ENCODE results near the gene FRS3. TPM values are rescaled to one million over a fixed set of nuclear protein-coding genes. Genes with fewer than 3 reads are reported as not detected.
A peak's percentile ranks its signal among the peaks of the same experiment; 100 is the strongest.
"Not testable (repeated sequence)": the region's sequence is repeated elsewhere in the genome, so short reads cannot be mapped to it uniquely, and the experiment has no call there.

Gene FRS3
- polyA plus RNA-seq (2014; cell fraction: cytosol; rRNA removed) = 7.3 and 8.2 TPM in 2 replicates
- polyA plus RNA-seq (2014; cell fraction: nucleus; rRNA removed) = 5.9 and 7.1 TPM in 2 replicates

GRCh38 chr6:41779788-41780550, at the start of gene FRS3:
FRS3 (minus strand) TSS chr6:41779900; CDS start chr6:41776987, 2,913 bp downstream.
- DNase-seq (ENCODE audit: low spot score) = peak; percentile 95

- DNase-seq (ENCODE audit: low spot score) = no peak
Measured at GRCh38 chr6:41826343-41827022, 46.8 kb upstream of the FRS3 start.

- no peak for DNase-seq (ENCODE audit: low spot score)
Measured at GRCh38 chr6:41824571-41825569, 45.2 kb upstream of the FRS3 start.

- no peak for DNase-seq (ENCODE audit: low spot score)
Measured at GRCh38 chr6:41823178-41823577, 43.5 kb upstream of the FRS3 start.

- DNase-seq (ENCODE audit: low spot score) = no peak
Measured at GRCh38 chr6:41822021-41822420, 42.3 kb upstream of the FRS3 start.

GRCh38 chr6:41821266-41821665, 41.6 kb upstream of the FRS3 start:
- DNase-seq (ENCODE audit: low spot score) = no peak

- DNase-seq (ENCODE audit: low spot score) = no peak
Measured at GRCh38 chr6:41818271-41819054, 38.8 kb upstream of the FRS3 start.

GRCh38 chr6:41815587-41815986, 35.9 kb upstream of the FRS3 start:
- no peak for DNase-seq (ENCODE audit: low spot score)

GRCh38 chr6:41814629-41815028, 34.9 kb upstream of the FRS3 start:
- no peak for DNase-seq (ENCODE audit: low spot score)

GRCh38 chr6:41813956-41814355, 34.3 kb upstream of the FRS3 start:
- DNase-seq (ENCODE audit: low spot score) = no peak

- no peak for DNase-seq (ENCODE audit: low spot score)
Measured at GRCh38 chr6:41813469-41813868, 33.8 kb upstream of the FRS3 start.

GRCh38 chr6:41811946-41812345, 32.2 kb upstream of the FRS3 start:
- DNase-seq (ENCODE audit: low spot score) = not testable (repeated sequence)

GRCh38 chr6:41811095-41811494, 31.4 kb upstream of the FRS3 start:
- DNase-seq (ENCODE audit: low spot score) = no peak

GRCh38 chr6:41805830-41806774, 26.4 kb upstream of the FRS3 start:
- DNase-seq (ENCODE audit: low spot score) = no peak

GRCh38 chr6:41801380-41801779, 21.7 kb upstream of the FRS3 start:
- no peak for DNase-seq (ENCODE audit: low spot score)

- no peak for DNase-seq (ENCODE audit: low spot score)
Measured at GRCh38 chr6:41799559-41799911, 19.8 kb upstream of the FRS3 start.

- no peak for DNase-seq (ENCODE audit: low spot score)
Measured at GRCh38 chr6:41798901-41799558, 19.3 kb upstream of the FRS3 start.

GRCh38 chr6:41796474-41796873, 16.8 kb upstream of the FRS3 start:
- no peak for DNase-seq (ENCODE audit: low spot score)

GRCh38 chr6:41791984-41792383, 12.3 kb upstream of the FRS3 start:
- no peak for DNase-seq (ENCODE audit: low spot score)
